Measurements from ENCODE around the gene CEP350.

CEP350 gene

GRCh38 chr1:180163041-180163440, 208.4 kb downstream of the CEP350 start:
- DNase-seq = no peak

Data from NCI-H1092 treated with DMSO at 0.1 percent for 48 hours (cell line).